ENCODE results near the gene DGKI.

DGKI gene

DNA sequence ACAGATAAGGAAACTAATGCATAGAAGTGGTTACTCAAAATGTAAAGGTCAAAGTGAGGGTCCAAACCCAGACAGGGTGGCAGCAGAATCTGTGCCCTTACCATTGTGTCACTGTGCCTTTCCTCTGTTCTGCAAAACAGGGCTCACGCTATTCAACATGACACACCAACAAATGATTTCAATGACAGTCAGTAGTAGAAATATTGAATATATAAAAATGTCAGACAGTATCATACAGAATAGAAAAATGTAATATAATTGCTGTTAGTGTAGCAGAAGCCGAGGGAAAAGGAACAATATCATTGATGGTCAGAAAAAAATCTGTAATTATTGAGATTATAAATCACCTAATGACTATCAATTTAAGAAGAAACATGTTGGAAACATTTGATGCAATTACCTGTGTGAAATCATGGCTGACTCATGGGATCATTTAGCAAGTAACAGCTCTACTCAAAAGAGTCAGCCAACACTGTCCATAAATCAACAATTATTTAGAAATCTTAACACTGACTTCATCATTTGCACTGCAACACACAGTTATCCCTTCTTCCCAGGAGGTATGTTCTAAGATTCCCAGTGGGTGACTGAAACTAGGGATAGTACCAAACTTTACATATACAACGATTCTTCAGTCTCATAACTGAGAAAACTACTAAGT, 198.7 kb downstream of the DGKI start:
- DNase-seq = no peak

GRCh38 chr7:137642472-137642871, 204.3 kb downstream of the DGKI start:
- no peak for DNase-seq

DNA sequence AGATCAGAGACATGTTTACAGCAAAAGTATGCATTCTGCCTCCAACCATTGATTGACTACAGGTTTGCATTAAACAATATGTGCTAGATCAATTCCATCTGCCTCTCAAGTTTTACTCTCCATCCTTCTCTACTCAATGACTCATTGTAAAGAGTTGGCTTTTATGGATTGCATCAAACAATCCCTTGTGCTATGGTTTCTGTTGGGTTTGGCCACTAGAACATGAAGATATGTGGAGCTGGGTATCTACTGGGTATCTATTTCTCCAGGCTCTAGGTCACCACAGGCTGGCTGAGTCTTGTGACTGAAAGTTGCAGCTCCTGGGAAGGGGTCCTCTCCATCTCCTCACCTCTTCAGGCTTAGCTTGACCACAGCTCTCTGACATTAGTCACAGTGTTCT, 204.7 kb downstream of the DGKI start:
- DNase-seq = no peak

DNA sequence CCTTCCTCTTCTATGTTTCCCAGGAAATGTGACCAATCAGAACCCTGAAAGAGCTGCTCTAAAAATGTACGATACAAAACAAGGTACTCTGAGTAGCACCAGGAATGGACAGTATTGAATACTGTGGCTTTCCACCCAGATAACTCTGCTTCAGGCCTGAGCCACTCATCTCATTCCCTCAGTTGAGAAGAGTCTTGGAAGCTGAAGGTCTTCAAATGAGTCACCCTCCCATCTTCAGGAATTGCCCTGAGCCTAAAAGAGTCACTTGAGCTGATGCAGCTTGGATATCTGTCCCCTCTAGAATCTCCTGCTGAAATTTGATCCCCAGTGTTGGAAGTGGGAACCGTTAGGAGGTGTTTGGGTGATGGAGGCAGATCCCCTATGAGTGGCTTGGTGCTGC, 210.4 kb downstream of the DGKI start:
- DNase-seq = no peak

GRCh38 chr7:137635874-137636273, 210.9 kb downstream of the DGKI start:
- no peak for DNase-seq

DNA sequence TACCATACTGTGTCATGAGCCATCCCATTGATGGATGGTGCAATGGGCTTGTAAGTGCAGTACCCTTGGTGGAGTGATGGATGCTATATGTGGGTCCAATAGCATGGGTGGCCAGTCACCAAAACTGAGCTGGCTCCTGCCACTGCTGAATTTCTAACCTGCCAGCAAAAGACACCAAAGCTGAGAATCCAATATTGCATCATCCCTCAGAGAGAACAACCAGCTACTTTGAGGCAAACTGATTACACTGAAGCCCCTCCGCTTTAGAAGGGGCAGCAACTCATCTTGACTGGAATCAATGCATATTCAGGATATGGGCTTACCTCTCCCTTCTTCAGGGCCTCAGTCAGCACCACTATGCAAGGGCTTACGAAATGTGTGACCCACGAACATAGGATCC, 211.6 kb downstream of the DGKI start:
- no peak for DNase-seq

DNA sequence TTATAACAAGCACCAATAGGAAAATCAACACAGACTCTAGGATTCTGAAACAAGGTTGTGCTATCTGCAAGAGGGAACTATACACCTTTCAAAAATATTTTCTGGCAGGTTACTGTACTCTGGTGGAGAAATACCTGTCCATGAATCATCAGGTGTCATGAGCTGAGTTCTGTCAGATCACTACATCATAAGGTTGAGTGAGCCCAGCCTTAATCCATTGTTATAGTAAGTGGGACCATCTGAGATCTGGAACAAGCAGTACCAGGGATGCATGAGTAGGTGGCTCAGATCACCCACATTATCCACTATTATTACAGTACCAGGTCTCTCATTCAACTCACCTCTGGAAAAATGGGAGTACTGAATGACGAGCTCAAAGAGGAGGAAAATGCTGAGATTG, 212.4 kb downstream of the DGKI start:
- DNase-seq = no peak

DNA sequence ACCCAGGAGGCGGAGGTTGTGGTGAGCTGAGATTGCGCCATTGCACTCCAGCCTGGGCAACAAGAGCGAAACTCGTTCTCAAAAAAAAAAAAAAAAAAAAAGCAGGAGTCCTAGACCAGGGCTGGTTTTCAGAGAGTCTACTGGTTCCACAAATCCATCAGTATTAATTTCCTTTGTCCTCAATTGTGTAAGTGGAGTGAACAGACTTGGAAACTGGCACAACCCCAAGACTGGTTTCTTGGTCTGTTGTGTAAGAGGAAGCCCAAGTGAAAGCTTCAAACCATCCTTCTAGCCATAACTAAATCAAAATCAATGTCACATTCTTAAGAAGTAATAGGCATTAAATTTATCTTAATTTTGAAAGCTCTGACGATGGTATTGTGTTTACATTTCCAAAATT, 213.6 kb downstream of the DGKI start:
- no peak for DNase-seq

GRCh38 chr7:137628216-137628615, 218.6 kb downstream of the DGKI start:
- no peak for DNase-seq

- no peak for DNase-seq
Measured at GRCh38 chr7:137626469-137627067, 220.2 kb downstream of the DGKI start.

GRCh38 chr7:137625197-137625596, 221.6 kb downstream of the DGKI start:
- no peak for DNase-seq

- no peak for DNase-seq
Measured at GRCh38 chr7:137619181-137619580, 227.6 kb downstream of the DGKI start.

DNA sequence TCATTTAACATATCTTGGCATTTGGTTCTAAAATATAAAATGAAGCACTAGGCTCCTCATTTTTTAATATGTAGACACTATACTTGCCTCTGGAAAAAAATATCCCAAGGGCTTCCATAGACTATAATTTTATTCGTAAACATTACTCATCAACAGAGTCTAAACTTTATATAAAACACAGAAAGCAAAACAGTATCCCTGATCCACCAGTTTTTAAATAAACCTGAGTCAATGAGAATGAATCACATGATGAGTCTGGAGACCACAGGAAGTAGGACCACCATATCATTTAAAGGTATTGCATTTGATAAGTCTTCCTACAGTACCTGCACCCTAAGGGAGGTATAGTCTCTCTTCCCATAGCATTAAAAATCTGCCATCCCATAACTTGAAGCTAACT, 228.0 kb downstream of the DGKI start:
- DNase-seq = no peak

GRCh38 chr7:137613006-137613525, 233.7 kb downstream of the DGKI start:
- DNase-seq = no peak

DNA sequence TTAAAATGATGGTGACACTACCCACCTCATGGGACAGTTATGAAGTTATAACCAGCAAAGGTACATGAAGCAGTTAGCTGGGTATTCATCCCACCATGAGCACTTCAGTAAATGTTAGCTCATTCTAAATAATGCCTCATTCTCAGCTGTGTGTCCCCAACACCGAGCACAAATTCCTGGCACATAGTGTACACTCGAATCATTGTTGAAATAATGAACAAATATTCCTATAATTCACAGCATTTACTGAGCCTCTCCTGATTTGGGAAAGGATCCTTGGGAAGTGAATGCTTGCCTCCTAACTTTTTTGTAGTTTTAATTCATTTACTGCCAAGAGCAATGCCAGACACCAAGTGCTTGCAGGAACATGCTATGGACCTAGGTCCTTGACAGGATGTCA, 235.2 kb downstream of the DGKI start:
- no peak for DNase-seq

- DNase-seq = no peak
Measured at GRCh38 chr7:137609500-137609899, 237.3 kb downstream of the DGKI start.

DNA sequence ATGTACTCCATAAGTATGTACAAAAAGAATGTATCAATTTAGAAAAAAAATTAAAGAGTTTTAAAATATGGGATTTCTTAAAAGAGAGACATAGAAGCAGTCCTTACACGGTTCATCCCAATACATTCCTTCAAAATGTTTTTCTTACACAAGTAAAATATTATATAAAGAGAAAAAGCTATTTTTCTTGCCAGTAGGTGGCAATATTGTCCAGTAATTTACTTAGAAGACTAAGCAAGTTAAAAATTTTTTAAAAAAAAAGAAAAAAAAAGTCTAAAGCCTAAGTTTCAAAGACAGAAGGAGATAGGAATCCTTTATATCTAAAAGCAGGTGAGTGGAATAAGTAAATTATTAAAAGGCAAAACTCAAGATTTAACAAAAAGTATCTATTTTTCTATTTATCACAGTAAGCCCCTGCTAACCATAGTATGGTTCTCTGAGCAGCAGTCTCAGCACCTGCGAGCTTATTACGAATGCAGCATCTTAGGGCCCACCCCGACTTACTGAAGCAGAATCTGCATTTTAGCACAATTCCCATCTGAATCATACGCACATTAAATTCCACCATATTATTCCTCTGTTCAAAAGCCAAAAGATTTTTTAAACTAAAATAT, 240.6 kb downstream of the DGKI start:
- no peak for DNase-seq

GRCh38 chr7:137603043-137603442, 243.7 kb downstream of the DGKI start:
- no peak for DNase-seq

- DNase-seq = no peak
Measured at GRCh38 chr7:137601642-137602041, 245.1 kb downstream of the DGKI start.

GRCh38 chr7:137597856-137598255, 248.9 kb downstream of the DGKI start:
- no peak for DNase-seq

GRCh38 chr7:137593115-137593711, 253.6 kb downstream of the DGKI start:
- no peak for DNase-seq

- no peak for DNase-seq
Measured at GRCh38 chr7:137592232-137592896, 254.4 kb downstream of the DGKI start.

DNA sequence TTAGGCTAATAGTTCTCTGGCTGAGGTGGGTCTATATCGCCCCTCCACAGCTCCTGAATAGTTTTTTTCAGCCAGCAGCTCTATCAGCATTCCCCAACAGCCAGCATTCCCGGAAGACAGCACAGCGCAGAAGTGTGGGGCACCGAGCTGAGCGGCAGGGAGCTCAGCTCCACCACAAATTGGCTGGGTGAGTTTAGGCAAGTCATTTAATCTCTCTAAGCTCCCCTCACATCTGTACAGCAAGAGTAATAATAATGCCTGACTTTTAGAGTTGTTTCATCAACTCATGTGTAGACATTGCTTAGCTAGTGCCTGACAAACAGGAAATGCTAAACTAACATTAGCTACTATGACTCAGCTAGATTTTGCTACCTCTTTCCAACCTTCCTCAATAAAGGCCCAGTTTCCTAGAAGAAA, 255.3 kb downstream of the DGKI start:
- no peak for DNase-seq

All from activated T-cell treated with anti-CD3 and anti-CD28 coated beads for 4 hours (primary cell).